Stimulated activated CD4-positive, alpha-beta T cell treated with anti-CD3 and anti-CD28 coated beads, Interleukin-12 subunit alpha, Interleukin-12 subunit beta, amount 100 ng/mL, for 4 hours (primary cell): ENCODE measurements around the gene KAZN.

ENCODE experiments used
- DNase-seq: peaks from one replicate; pipeline ENCODE4 v3.0.0-alpha.2; 2020

The KAZN gene

GRCh38 chr1:15055736-15056415, 457.4 kb downstream of the KAZN start:
- no peak for DNase-seq

GRCh38 chr1:15056515-15057285, 458.2 kb downstream of the KAZN start:
- no peak for DNase-seq

- DNase-seq = no peak
Measured at GRCh38 chr1:15057834-15058233, 459.3 kb downstream of the KAZN start.

- DNase-seq = no peak
Measured at GRCh38 chr1:15058261-15058660, 459.8 kb downstream of the KAZN start.

- DNase-seq = no peak
Measured at GRCh38 chr1:15060104-15060503, 461.6 kb downstream of the KAZN start.

GRCh38 chr1:15062479-15063099, 464.1 kb downstream of the KAZN start:
- DNase-seq = no peak

GRCh38 chr1:15063346-15063745, 464.9 kb downstream of the KAZN start:
- DNase-seq = no peak

- no peak for DNase-seq
Measured at GRCh38 chr1:15063783-15064182, 465.3 kb downstream of the KAZN start.

- DNase-seq = no peak
Measured at GRCh38 chr1:15064217-15064929, 465.9 kb downstream of the KAZN start.

GRCh38 chr1:15065291-15065690, 466.8 kb downstream of the KAZN start:
- DNase-seq = no peak

GRCh38 chr1:15065736-15066135, 467.3 kb downstream of the KAZN start:
- no peak for DNase-seq

GRCh38 chr1:15066191-15066590, 467.7 kb downstream of the KAZN start:
- DNase-seq = no peak

GRCh38 chr1:15067148-15067547, 468.7 kb downstream of the KAZN start:
- no peak for DNase-seq

- no peak for DNase-seq
Measured at GRCh38 chr1:15068152-15068551, 469.7 kb downstream of the KAZN start.

GRCh38 chr1:15068997-15069396, 470.5 kb downstream of the KAZN start:
- no peak for DNase-seq

GRCh38 chr1:15070145-15070748, 471.8 kb downstream of the KAZN start:
- no peak for DNase-seq

- no peak for DNase-seq
Measured at GRCh38 chr1:15071936-15072335, 473.5 kb downstream of the KAZN start.

- DNase-seq = no peak
Measured at GRCh38 chr1:15073799-15074308, 475.4 kb downstream of the KAZN start.

- no peak for DNase-seq
Measured at GRCh38 chr1:15075175-15075574, 476.7 kb downstream of the KAZN start.

- no peak for DNase-seq
Measured at GRCh38 chr1:15075817-15076216, 477.3 kb downstream of the KAZN start.

- no peak for DNase-seq
Measured at GRCh38 chr1:15076807-15077206, 478.3 kb downstream of the KAZN start.

GRCh38 chr1:15077384-15077783, 478.9 kb downstream of the KAZN start:
- no peak for DNase-seq
